ENCODE results near the gene SRSF5. TPM values are rescaled to one million over a fixed set of nuclear protein-coding genes. Genes with fewer than 3 reads are reported as not detected.
"Not testable (repeated sequence)": the region's sequence is repeated elsewhere in the genome, so short reads cannot be mapped to it uniquely, and the experiment has no call there.

Gene SRSF5
- total RNA-seq, 6 experiments from 2014 or later = 162 to 221 (median 185) TPM

DNA sequence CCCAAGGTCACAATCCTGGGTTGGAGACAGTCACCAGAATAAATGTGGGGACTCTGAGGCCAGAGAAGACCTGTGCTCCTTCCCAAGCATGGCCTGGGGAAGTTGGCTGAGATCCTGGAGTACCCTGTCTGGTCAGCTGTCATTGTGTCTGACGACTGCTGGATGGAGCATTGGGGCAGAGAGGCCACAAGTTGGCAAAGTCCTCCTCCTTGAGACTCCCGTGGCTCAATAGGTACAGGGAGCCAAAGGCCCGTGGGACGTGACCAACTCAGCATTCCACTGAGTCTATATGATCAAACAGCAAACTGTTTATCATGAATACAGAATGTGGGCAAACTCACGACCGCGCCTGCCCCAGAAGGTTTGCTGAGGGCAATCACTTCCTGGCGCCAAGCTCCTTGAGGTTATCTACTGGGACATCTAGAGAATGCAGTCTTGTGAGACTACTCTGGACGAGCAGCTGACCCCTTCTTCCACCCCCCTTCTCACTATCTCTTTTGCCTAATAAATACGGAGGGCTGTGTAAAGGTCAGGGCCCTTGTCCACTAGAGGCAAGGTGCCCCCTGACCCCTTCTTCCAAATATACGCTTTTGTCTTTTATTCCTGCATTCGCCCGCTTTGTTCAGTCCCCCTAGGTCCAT lies 44.4 kb downstream of the SRSF5 start:
- H3K36me3 Mint-ChIP-seq (ENCODE audit: low read depth) = no peaks in the 10 kb centered on the region
- H3K9me3 Mint-ChIP-seq = no peaks in the 10 kb centered on the region
- H3K27me3 Mint-ChIP-seq (ENCODE audit: insufficient read depth) = peaks cover 14% of the 10 kb centered on the region; the same call in 1 of the 2 replicates
- H3K4me3 Mint-ChIP-seq = no peak overlapping the region
- H3K27ac Mint-ChIP-seq = no peak overlapping the region
- H3K4me1 Mint-ChIP-seq (ENCODE audit: low read depth) = no peaks in the 10 kb centered on the region
- no peak for DNase-seq
- TF ChIP-seq, protein P1, sequence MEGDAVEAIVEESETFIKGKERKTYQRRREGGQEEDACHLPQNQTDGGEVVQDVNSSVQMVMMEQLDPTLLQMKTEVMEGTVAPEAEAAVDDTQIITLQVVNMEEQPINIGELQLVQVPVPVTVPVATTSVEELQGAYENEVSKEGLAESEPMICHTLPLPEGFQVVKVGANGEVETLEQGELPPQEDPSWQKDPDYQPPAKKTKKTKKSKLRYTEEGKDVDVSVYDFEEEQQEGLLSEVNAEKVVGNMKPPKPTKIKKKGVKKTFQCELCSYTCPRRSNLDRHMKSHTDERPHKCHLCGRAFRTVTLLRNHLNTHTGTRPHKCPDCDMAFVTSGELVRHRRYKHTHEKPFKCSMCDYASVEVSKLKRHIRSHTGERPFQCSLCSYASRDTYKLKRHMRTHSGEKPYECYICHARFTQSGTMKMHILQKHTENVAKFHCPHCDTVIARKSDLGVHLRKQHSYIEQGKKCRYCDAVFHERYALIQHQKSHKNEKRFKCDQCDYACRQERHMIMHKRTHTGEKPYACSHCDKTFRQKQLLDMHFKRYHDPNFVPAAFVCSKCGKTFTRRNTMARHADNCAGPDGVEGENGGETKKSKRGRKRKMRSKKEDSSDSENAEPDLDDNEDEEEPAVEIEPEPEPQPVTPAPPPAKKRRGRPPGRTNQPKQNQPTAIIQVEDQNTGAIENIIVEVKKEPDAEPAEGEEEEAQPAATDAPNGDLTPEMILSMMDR (IDR thresholded peaks at IDR 0.05) = no peak

DNA sequence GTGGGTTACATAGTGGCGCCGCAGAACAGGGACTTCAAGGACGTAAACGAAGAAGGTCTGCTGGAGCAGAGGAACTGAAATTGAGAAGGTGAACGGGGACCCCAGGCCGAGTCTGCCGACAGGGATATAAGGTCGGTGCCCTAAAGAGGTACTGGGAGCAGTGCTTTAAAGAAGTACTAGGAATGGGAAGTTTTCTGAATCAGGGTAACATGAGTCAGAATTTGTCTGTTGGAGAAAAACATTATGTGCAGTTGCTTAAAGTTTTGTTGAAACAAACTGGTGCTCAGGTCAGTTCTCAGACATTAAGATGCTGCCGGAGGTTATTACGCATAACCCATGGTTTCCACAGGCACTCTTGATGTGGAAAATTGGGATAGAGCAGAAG lies 44.9 kb downstream of the SRSF5 start:
- H3K36me3 Mint-ChIP-seq (ENCODE audit: low read depth) = no peaks in the 10 kb centered on the region
- DNase-seq = no peak
- TF ChIP-seq, protein P1 (IDR thresholded peaks at IDR 0.05) = no peak
- peaks cover 11% of the 10 kb centered on the region; the same call in 1 of the 2 replicates for H3K27me3 Mint-ChIP-seq (ENCODE audit: insufficient read depth)
- H3K4me3 Mint-ChIP-seq = no peak overlapping the region
- no peaks in the 10 kb centered on the region for H3K4me1 Mint-ChIP-seq (ENCODE audit: low read depth)
- no peaks in the 10 kb centered on the region for H3K9me3 Mint-ChIP-seq
- H3K27ac Mint-ChIP-seq = no peak overlapping the region

DNA sequence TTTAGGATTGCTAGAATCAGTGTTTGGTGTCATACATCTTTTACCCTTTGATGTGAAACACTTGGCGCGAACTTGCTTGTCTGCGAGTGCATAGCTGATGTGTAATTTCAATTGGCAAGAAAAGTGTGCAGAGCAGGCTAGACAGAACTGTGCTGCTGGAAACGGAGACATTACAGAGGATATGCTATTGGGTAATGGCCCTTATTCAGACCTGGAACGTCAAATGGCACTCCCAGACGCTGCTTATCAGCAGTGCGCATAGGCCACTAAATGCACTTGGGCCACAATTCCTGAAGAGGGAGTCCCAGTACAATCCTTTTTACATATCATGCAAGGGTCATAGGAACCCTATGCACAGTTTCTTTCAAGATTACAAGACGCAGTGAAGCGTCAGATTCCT lies 45.8 kb downstream of the SRSF5 start:
- peaks cover 11% of the 10 kb centered on the region; the same call in 1 of the 2 replicates for H3K27me3 Mint-ChIP-seq (ENCODE audit: insufficient read depth)
- H3K27ac Mint-ChIP-seq = no peak overlapping the region
- H3K9me3 Mint-ChIP-seq = no peaks in the 10 kb centered on the region
- TF ChIP-seq, protein P1 (IDR thresholded peaks at IDR 0.05) = no peak
- H3K4me3 Mint-ChIP-seq = no peak overlapping the region
- no peaks in the 10 kb centered on the region for H3K4me1 Mint-ChIP-seq (ENCODE audit: low read depth)
- DNase-seq = no peak
- no peaks in the 10 kb centered on the region for H3K36me3 Mint-ChIP-seq (ENCODE audit: low read depth)

DNA sequence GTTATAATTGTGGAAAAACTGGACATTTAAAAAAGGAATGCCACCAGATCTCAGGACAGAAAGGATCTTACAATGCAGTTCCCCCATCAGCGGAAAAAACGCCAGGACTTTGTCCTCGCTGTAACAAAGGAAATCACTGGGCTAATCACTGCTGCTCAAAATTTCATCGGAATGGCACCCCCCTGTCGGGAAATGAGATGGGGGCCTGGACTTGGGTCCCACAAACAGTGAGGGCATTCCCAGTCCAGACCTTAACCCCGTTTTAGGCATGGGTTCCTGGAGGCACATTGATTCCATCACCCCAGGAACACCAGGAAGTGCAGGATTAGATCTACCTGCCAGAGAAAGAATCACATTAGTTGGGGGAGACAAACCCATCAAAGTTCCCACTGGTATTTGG lies 46.4 kb downstream of the SRSF5 start:
- not testable (repeated sequence) for H3K36me3 Mint-ChIP-seq (ENCODE audit: low read depth); DNase-seq; H3K27ac Mint-ChIP-seq; H3K9me3 Mint-ChIP-seq; H3K4me1 Mint-ChIP-seq (ENCODE audit: low read depth); H3K4me3 Mint-ChIP-seq
- H3K27me3 Mint-ChIP-seq (ENCODE audit: insufficient read depth) = peaks cover 11% of the 10 kb centered on the region; the same call in 1 of the 2 replicates

DNA sequence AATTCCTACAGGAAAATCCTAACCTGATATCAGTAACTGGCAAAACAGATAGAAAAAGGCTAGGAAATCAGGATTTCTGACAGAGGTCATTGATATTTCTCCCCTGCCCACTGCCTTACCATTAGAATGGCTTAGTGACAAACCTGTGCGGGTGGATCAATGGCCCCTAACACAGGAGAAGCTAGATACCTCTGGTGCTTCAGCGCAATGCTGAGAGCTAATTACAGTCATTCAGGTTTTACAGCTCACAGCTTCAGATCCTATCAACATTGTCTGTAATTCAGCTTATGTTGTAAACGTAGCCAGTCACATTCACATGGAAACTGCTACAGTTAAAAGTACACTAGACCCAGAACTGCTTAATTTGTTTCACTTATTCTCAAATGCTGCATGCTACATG lies 47.5 kb downstream of the SRSF5 start:
- Mint-ChIP-seq H3K27ac (no peak overlapping the region), H3K36me3 (ENCODE audit: low read depth) (no peaks in the 10 kb centered on the region), H3K9me3 (no peaks in the 10 kb centered on the region), H3K4me1 (ENCODE audit: low read depth) (no peaks in the 10 kb centered on the region), H3K4me3 (no peak overlapping the region), H3K27me3 (ENCODE audit: insufficient read depth) (peaks cover 13% of the 10 kb centered on the region; the same call in 1 of the 2 replicates)
- TF ChIP-seq, protein P1 (IDR thresholded peaks at IDR 0.05) = no peak
- DNase-seq = no peak

DNA sequence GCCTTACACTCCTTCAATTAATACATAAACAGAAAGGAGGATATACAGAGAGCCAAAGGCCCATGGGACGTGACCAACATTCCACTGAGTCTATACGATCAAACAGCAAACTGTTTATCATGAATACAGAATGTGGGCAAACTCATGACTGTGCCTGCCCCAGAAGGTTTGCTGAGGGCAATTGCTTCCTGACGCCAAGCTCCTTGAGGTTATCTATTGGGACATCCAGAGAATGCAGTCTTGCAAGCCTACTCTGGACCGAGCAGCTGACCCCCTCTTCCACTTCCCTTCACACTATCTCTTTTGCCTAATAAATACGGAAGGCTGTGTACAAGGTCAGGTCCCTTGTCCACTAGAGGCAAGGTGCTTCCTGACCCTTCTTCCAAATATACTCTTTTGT lies 48.6 kb downstream of the SRSF5 start:
- Mint-ChIP-seq H3K27me3 (ENCODE audit: insufficient read depth) (peaks cover 18% of the 10 kb centered on the region; the same call in 1 of the 2 replicates), H3K36me3 (ENCODE audit: low read depth) (no peaks in the 10 kb centered on the region), H3K4me3 (no peak overlapping the region), H3K9me3 (no peaks in the 10 kb centered on the region), H3K27ac (no peak overlapping the region), H3K4me1 (ENCODE audit: low read depth) (no peaks in the 10 kb centered on the region)
- DNase-seq = no peak
- TF ChIP-seq, protein P1 (IDR thresholded peaks at IDR 0.05) = no peak

All from HFFc6 (cell line).